H1 (cell line): ENCODE results near the gene SAP30. TPM values are rescaled to one million over a fixed set of nuclear protein-coding genes. Genes with fewer than 3 reads are reported as not detected.

Source experiments
- CTCF ChIA-PET: fragments of 300-600 bp; sonication (Branson Sonifier 250); formaldehyde crosslinking; loops from one replicate; lab custom pipeline; 2021; ENCODE audit not compliant: partially characterized antibody; lab: Charles Lee
- POLR2A ChIA-PET: fragments of 300-600 bp; sonication (Branson Sonifier 250); formaldehyde crosslinking; loops from one replicate; lab custom pipeline; 2021; ENCODE audit warnings: inconsistent platforms; ENCODE audit not compliant: partially characterized antibody; lab: Charles Lee
- DNase-seq, 2 experiments: peaks; one replicate each; pipeline versions ENCODE4 v3.0.0 to v3.0.0-alpha.2; 2010 to 2022; ENCODE audit warnings: low spot score in 2 of 2, low read depth in 1 of 2, mixed read lengths in 1 of 2
- FAIRE-seq: peaks from 2 replicates; lab custom pipeline; 2011; peaks lifted over from hg19 to GRCh38; lab: Jason Lieb, UNC
- H2AFZ ChIP-seq: 2 replicates; pipeline ENCODE4 v1.8.1; 2012; ENCODE audit warnings: low read length, inconsistent platforms
- H2AK5ac ChIP-seq: 2 replicates; pipeline ENCODE4 v1.6.1; 2013; ENCODE audit warnings: low read depth, low read length
- H2BK120ac ChIP-seq: replicated peaks from 2 replicates; pipeline ENCODE3; 2013; ENCODE audit warnings: low read depth, low read length, inconsistent platforms
- H2BK12ac ChIP-seq: 2 replicates; pipeline ENCODE4 v1.6.1; 2013; ENCODE audit warnings: low read depth, low read length
- H2BK15ac ChIP-seq: 2 replicates; pipeline ENCODE4 v1.6.1; 2013; ENCODE audit warnings: low read length
- H2BK20ac ChIP-seq: 2 replicates; pipeline ENCODE4 v1.6.1; 2013; ENCODE audit warnings: low read length
- H2BK5ac ChIP-seq: 2 replicates; pipeline ENCODE4 v1.6.1; 2013; ENCODE audit warnings: low read depth, low read length
- H3K14ac ChIP-seq: 2 replicates; pipeline ENCODE4 v1.6.1; 2013; ENCODE audit warnings: inconsistent platforms; ENCODE audit not compliant: insufficient read length
- H3K18ac ChIP-seq: 2 replicates; pipeline ENCODE4 v1.6.1; 2013; ENCODE audit warnings: low read length; ENCODE audit errors: extremely low read depth
- H3K23ac ChIP-seq: 2 replicates; pipeline ENCODE4 v1.6.1; 2013; ENCODE audit warnings: inconsistent platforms; ENCODE audit not compliant: insufficient read length
- H3K23me2 ChIP-seq: 2 replicates; pipeline ENCODE4 v1.6.1; 2013; ENCODE audit warnings: low read depth, low read length
- H3K27ac ChIP-seq: 2 replicates; pipeline ENCODE4 v1.6.1; 2011; ENCODE audit warnings: low read depth, low read length, inconsistent platforms
- H3K27me3 ChIP-seq, 4 experiments: replicated peaks in 1 of 4; 1 replicate in 1 of 4; 2 replicates in 3 of 4; pipeline versions ENCODE4 v1.6.1 to v1.8.1; 2011 to 2013; ENCODE audit warnings: low read length in 3 of 4, mild to moderate bottlenecking in 3 of 4, inconsistent platforms in 2 of 4, mixed read lengths in 2 of 4, moderate library complexity in 1 of 4; ENCODE audit not compliant: control insufficient read depth in 3 of 4, insufficient read depth in 3 of 4; ENCODE audit errors: extremely low read depth in 1 of 4
- H3K36me3 ChIP-seq, 4 experiments: 2 replicates each; pipeline versions ENCODE4 v1.6.1 to v1.8.1; 2011 to 2013; ENCODE audit warnings: mild to moderate bottlenecking in 4 of 4, low read length in 3 of 4, moderate library complexity in 2 of 4, control low read depth in 1 of 4, inconsistent platforms in 1 of 4; ENCODE audit not compliant: insufficient read depth in 4 of 4, control insufficient read depth in 2 of 4
- H3K4ac ChIP-seq: replicated peaks from 2 replicates; pipeline ENCODE3; 2013; ENCODE audit warnings: low read length, low read depth, mixed read lengths, inconsistent platforms; ENCODE audit not compliant: insufficient read length
- H3K4me1 ChIP-seq, 4 experiments: replicated peaks in 1 of 4; 1 replicate in 1 of 4; 2 replicates in 3 of 4; pipeline versions ENCODE4 v1.6.1 to v1.8.1; 2011 to 2013; ENCODE audit warnings: low read length in 3 of 4, inconsistent platforms in 2 of 4, mixed read lengths in 1 of 4; ENCODE audit not compliant: insufficient read depth in 4 of 4, control insufficient read depth in 3 of 4
- H3K4me2 ChIP-seq, 2 experiments: 2 replicates each; pipeline versions ENCODE4 v1.6.1 to v1.8.1; 2011 to 2013; ENCODE audit warnings: low read depth in 2 of 2, low read length in 2 of 2, control low read depth in 1 of 2, inconsistent platforms in 1 of 2, mild to moderate bottlenecking in 1 of 2; ENCODE audit not compliant: insufficient read depth in 1 of 2
- H3K4me3 ChIP-seq, 4 experiments: fragments of 200-600, 300-600 bp in 1 of 4; sonication (generic), shearing (Covaris generic), sonication (Bioruptor Twin) in 1 of 4; 2 replicates each; pipeline versions ENCODE4 v1.5.1 to v1.8.1; 2011 to 2016; ENCODE audit warnings: low read length in 4 of 4, low read depth in 3 of 4, control low read depth in 2 of 4, inconsistent platforms in 2 of 4, mild to moderate bottlenecking in 2 of 4, mixed read lengths in 1 of 4, moderate library complexity in 1 of 4; ENCODE audit not compliant: insufficient read depth in 2 of 4; ENCODE audit errors: extremely low read depth in 1 of 4
- H3K56ac ChIP-seq: replicated peaks from 2 replicates; pipeline ENCODE3; 2013; ENCODE audit warnings: low read depth, mild to moderate bottlenecking, mixed read lengths, low read length, inconsistent platforms; ENCODE audit not compliant: insufficient read length
- H3K79me1 ChIP-seq: 2 replicates; pipeline ENCODE4 v1.6.1; 2013; ENCODE audit warnings: low read depth, low read length, control low read depth
- H3K79me2 ChIP-seq, 2 experiments: 2 replicates each; pipeline versions ENCODE4 v1.6.1 to v1.8.1; 2012 to 2013; ENCODE audit warnings: low read length in 2 of 2, mild to moderate bottlenecking in 2 of 2, inconsistent platforms in 1 of 2; ENCODE audit not compliant: insufficient read depth in 2 of 2, control insufficient read depth in 1 of 2
- H3K9ac ChIP-seq, 4 experiments: replicated peaks in 1 of 4; 1 replicate in 1 of 4; 2 replicates in 3 of 4; pipeline versions ENCODE4 v1.6.1 to v1.8.1; 2011 to 2013; ENCODE audit warnings: low read depth in 3 of 4, low read length in 3 of 4, control low read depth in 2 of 4, mild to moderate bottlenecking in 2 of 4, moderate library complexity in 2 of 4, inconsistent platforms in 1 of 4; ENCODE audit errors: extremely low read depth in 1 of 4
- H3K9me3 ChIP-seq, 2 experiments: 2 replicates each; pipeline versions ENCODE4 v1.6.1 to v1.8.1; 2012 to 2013; ENCODE audit warnings: mild to moderate bottlenecking in 2 of 2, moderate library complexity in 2 of 2, control low read depth in 1 of 2, inconsistent platforms in 1 of 2, low read depth in 1 of 2, low read length in 1 of 2, mixed read lengths in 1 of 2; ENCODE audit not compliant: insufficient read depth in 2 of 2
- H4K20me1 ChIP-seq, 2 experiments: replicated peaks in 1 of 2; 2 replicates each; pipeline versions ENCODE3 to v1.8.1; 2011 to 2013; ENCODE audit warnings: inconsistent platforms in 2 of 2, low read length in 2 of 2, mild to moderate bottlenecking in 1 of 2; ENCODE audit not compliant: insufficient read depth in 2 of 2, control insufficient read depth in 1 of 2
- H4K5ac ChIP-seq: 2 replicates; pipeline ENCODE4 v1.6.1; 2013; ENCODE audit warnings: low read length, low read depth, mixed read lengths, inconsistent platforms; ENCODE audit not compliant: insufficient read length
- H4K8ac ChIP-seq: 2 replicates; pipeline ENCODE4 v1.8.0; 2013; ENCODE audit warnings: mild to moderate bottlenecking, moderate library complexity, low read length, inconsistent platforms; ENCODE audit not compliant: insufficient read depth; ENCODE audit errors: extremely low read depth
- H4K91ac ChIP-seq: replicated peaks from 2 replicates; pipeline ENCODE3; 2013; ENCODE audit warnings: low read length, mixed read lengths, inconsistent platforms; ENCODE audit not compliant: insufficient read length
- BRCA1 ChIP-seq: IDR thresholded peaks from 2 replicates; pipeline ENCODE4 v1.6.1; 2012; ENCODE audit warnings: low read depth, low read length, improper control_type of control experiment
- CHD2 ChIP-seq: IDR thresholded peaks from 2 replicates; pipeline ENCODE4 v1.6.1; 2012; ENCODE audit warnings: low read length, improper control_type of control experiment
- POLR2A ChIP-seq, 2 experiments: IDR thresholded peaks; 1 replicate in 1 of 2; 2 replicates in 1 of 2; pipeline ENCODE4 v1.6.1; 2011; ENCODE audit warnings: low read depth in 2 of 2, low read length in 2 of 2, mild to moderate bottlenecking in 2 of 2; ENCODE audit errors: control extremely low read depth in 1 of 2
- SAP30 ChIP-seq: fragments of 300-600 bp; sonication (generic); IDR thresholded peaks from 2 replicates; pipeline ENCODE4 v1.7.1; 2012; ENCODE audit warnings: low read length, moderate library complexity, mild to moderate bottlenecking, inconsistent platforms; ENCODE audit not compliant: insufficient read depth, insufficient replicate concordance
- SRF ChIP-seq: IDR thresholded peaks from 2 replicates; pipeline ENCODE4 v1.6.1; 2011; ENCODE audit warnings: mild to moderate bottlenecking, low read depth, low read length, moderate library complexity
- WGBS, 2 experiments: shearing (Covaris generic) in 1 of 2; methylation state at CpG; one replicate each; pipeline versions ENCODE4 v1.1.6 to v1.1.7; 2013 to 2015; ENCODE audit warnings: low lambda C conversion rate in 2 of 2, mixed read lengths in 2 of 2, inconsistent platforms in 1 of 2, low coverage in 1 of 2, missing lambda C conversion rate in 1 of 2; ENCODE audit not compliant: insufficient replicate concordance in 2 of 2, insufficient coverage in 1 of 2, insufficient read length in 1 of 2; ENCODE audit errors: extremely low coverage in 1 of 2, missing lambda C conversion rate in 1 of 2; 5-methylcytosine and 5-hydroxymethylcytosine counted together
- polyA plus RNA-seq, 7 experiments: library from polyadenylated mRNA; depleted of rRNA in 3 of 7; stranded (reverse) in 5 of 7; unstranded in 2 of 7; fragments of >200 nt in 5 of 7; fragments of 200-250 nt in 2 of 7; gene quantifications; 1 replicate in 5 of 7; 2 replicates in 1 of 7; 4 replicates in 1 of 7; pipeline versions ENCODE4 v1.2.1 to v1.2.3, GENCODE V29; 2011 to 2013; ENCODE audit warnings: missing spikeins in 2 of 7, mixed read lengths in 2 of 7
- total RNA-seq: library from RNA; stranded (reverse); fragmentation: NEBNext Ultra II Directional; extraction: Animal tissue kit (Norgen Biotek cat#: 25700); gene quantifications from 2 replicates; pipeline ENCODE4 v1.2.1, GENCODE V29; 2021
- TF ChIP-seq, protein P1 (sequence below), 3 experiments: IDR thresholded peaks; 1 replicate in 2 of 3; 2 replicates in 1 of 3; pipeline versions ENCODE4 v1.5.1 to v1.6.1; 2011; ENCODE audit warnings: low read length in 3 of 3, mild to moderate bottlenecking in 3 of 3, inconsistent platforms in 2 of 3, low read depth in 1 of 3, moderate library complexity in 1 of 3; ENCODE audit not compliant: insufficient read depth in 1 of 3; ENCODE audit errors: control extremely low read depth in 1 of 3
- TF ChIP-seq, protein P2 (sequence below): IDR thresholded peaks from 2 replicates; pipeline ENCODE4 v1.6.1; 2012; ENCODE audit warnings: inconsistent platforms

Gene SAP30
- total and polyA plus RNA-seq, 2 of the 8 experiments (the other 6 are each of a cell fraction or from before 2014, with no cell fraction given): 7.7 to 21.1 TPM

DNA sequence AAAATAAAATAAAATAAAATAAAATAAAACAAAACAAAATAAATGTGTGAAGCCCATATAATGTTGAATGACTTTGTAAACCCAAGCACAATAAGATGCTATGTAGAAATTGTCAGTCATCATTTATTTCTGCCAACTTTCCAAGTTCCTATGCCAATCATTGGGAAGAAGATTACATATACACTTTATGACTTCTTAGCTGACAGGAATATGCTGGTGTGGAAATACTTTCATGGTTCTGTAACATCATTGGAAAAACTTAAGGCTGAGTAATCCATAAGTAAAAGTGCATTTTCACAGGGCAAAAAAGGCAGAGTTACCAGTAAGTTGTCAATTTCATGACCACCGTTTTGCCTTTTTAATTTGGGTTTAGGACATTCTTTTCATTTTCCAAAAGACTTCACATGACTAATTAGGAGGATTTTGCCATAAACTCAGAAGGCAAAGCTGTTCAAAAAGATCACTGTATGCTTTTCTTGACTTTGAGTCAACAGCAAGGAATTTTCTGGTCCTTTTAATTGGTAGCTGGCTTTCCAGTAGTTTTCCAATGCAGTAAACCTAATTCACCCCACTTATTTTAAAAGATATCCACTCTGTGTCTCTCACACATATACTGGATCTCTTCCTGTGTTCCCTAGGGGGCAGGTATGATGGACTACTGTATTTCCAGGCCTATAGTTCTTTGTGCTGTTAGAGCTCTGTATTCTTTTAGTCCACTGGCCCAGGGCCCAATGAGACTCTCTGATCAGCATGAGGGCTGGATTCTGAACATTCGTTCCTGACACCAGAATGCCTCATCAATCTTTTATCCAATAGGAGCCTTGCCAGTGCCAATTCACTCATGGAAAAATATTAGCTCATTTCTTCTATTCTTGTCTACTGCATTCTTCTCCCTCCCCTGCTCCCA, 54.4 kb downstream of the SAP30 start:
- DNase-seq: no peak
- H3K79me2 ChIP-seq: no peaks in the 10 kb centered on the region
- no peaks in the 10 kb centered on the region for H4K20me1 ChIP-seq
- no peaks in the 10 kb centered on the region for H3K9me3 ChIP-seq
- H4K5ac ChIP-seq: no peak overlapping the region
- no peaks in the 10 kb centered on the region for H3K79me1 ChIP-seq
- no peak overlapping the region for H3K27ac ChIP-seq
- H2BK5ac ChIP-seq: no peak overlapping the region
- no peak overlapping the region for H3K18ac ChIP-seq
- H3K23ac ChIP-seq: no peak overlapping the region
- H2BK12ac ChIP-seq: no peak overlapping the region
- FAIRE-seq: no peak
- H3K23me2 ChIP-seq: no peaks in the 10 kb centered on the region; the same call in 1 of the 2 replicates
- H3K14ac ChIP-seq: no peak overlapping the region
- WGBS, 2 experiments: 87% methylated on average over 2 of the region's 2 CpGs; no CpG with 5 or more reads in 1 of the 2 experiments
- no peak overlapping the region for H3K4ac ChIP-seq
- no peaks in the 10 kb centered on the region for H3K36me3 ChIP-seq
- H2BK20ac ChIP-seq: no peak overlapping the region
- H3K27me3 ChIP-seq: no peaks in the 10 kb centered on the region
- H3K56ac ChIP-seq: no peak overlapping the region
- H2AK5ac ChIP-seq: no peak overlapping the region
- H4K8ac ChIP-seq: no peak overlapping the region
- ChIA-PET POLR2A (no interaction called here), CTCF (interaction anchor here (0.6 to 1.6 kb wide), 11 partner anchors 9 to 533 kb away, joined by 3 to 6 read pairs (median 3); no protein-coding TSS in a partner anchor)
- H3K9ac ChIP-seq: no peak overlapping the region
- no peak overlapping the region for H2AFZ ChIP-seq
- no peaks in the 10 kb centered on the region for H3K4me1 ChIP-seq
- H2BK15ac ChIP-seq: no peak overlapping the region
- no peak overlapping the region for H4K91ac ChIP-seq
- no peak overlapping the region for H2BK120ac ChIP-seq
- H3K4me2 ChIP-seq: no peak overlapping the region
- no peak overlapping the region for H3K4me3 ChIP-seq
- TF ChIP-seq POLR2A (IDR thresholded peaks at IDR 0.05; ENCODE audit: control extremely low read depth in 1 of 2, low read depth in 2 of 2, low read length in 2 of 2): no peak
- no peak for TF ChIP-seq SRF
- TF ChIP-seq BRCA1: no peak
- TF ChIP-seq CHD2: no peak
- TF ChIP-seq, protein P1, sequence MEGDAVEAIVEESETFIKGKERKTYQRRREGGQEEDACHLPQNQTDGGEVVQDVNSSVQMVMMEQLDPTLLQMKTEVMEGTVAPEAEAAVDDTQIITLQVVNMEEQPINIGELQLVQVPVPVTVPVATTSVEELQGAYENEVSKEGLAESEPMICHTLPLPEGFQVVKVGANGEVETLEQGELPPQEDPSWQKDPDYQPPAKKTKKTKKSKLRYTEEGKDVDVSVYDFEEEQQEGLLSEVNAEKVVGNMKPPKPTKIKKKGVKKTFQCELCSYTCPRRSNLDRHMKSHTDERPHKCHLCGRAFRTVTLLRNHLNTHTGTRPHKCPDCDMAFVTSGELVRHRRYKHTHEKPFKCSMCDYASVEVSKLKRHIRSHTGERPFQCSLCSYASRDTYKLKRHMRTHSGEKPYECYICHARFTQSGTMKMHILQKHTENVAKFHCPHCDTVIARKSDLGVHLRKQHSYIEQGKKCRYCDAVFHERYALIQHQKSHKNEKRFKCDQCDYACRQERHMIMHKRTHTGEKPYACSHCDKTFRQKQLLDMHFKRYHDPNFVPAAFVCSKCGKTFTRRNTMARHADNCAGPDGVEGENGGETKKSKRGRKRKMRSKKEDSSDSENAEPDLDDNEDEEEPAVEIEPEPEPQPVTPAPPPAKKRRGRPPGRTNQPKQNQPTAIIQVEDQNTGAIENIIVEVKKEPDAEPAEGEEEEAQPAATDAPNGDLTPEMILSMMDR (IDR thresholded peaks at IDR 0.05; ENCODE audit: control extremely low read depth in 1 of 3, insufficient read depth in 1 of 3, low read depth in 1 of 3, low read length in 3 of 3): no peak
- no peak for TF ChIP-seq SAP30
- TF ChIP-seq, protein P2, sequence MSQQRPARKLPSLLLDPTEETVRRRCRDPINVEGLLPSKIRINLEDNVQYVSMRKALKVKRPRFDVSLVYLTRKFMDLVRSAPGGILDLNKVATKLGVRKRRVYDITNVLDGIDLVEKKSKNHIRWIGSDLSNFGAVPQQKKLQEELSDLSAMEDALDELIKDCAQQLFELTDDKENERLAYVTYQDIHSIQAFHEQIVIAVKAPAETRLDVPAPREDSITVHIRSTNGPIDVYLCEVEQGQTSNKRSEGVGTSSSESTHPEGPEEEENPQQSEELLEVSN: no peak
